Measurements from ENCODE around the gene HSD3B2. TPM values are rescaled to one million over a fixed set of nuclear protein-coding genes. Genes with fewer than 3 reads are reported as not detected.
A peak's percentile ranks its signal among the peaks of the same experiment; 100 is the strongest.

The HSD3B2 gene
- total RNA-seq, 1 donor from 2014 or later, result not detected

- Histone ChIP-seq H3K4me3 (no peak within 1 kb of the TSS), H3F3A (ENCODE audit: low read depth) (no peaks in the 10 kb centered on the region), H3K27me3 (no peaks in the 10 kb centered on the region), H3K4me1 (no peaks in the 10 kb centered on the region), H4K20me1 (ENCODE audit: low read depth) (no peaks in the 10 kb centered on the region), H3K9me3 (ENCODE audit: low read depth) (no peaks in the 10 kb centered on the region), H3K4me2 (no peak within 1 kb of the TSS), H3K79me2 (ENCODE audit: low read depth) (no peaks in the 10 kb centered on the region), H2AFZ (replicated peaks) (no peak within 1 kb of the TSS), H3K9ac (no peak within 1 kb of the TSS), H3K27ac (no peak within 1 kb of the TSS), H3K36me3 (no peaks in the 10 kb centered on the region)
- H3K27me3 Mint-ChIP-seq (ENCODE audit: insufficient read depth, low read depth), result no peaks in the 10 kb centered on the region
- H3K36me3 Mint-ChIP-seq, result no peaks in the 10 kb centered on the region
- no peak for DNase-seq (ENCODE audit: low spot score)
- no peaks in the 10 kb centered on the region for H3K9me3 Mint-ChIP-seq
- H3K27ac Mint-ChIP-seq, result no peak within 1 kb of the TSS
- H3K4me3 Mint-ChIP-seq, result no peak within 1 kb of the TSS
- no peak for TF ChIP-seq CTCF (IDR thresholded peaks at IDR 0.05)
- no peak for TF ChIP-seq EZH2 (IDR thresholded peaks at IDR 0.05)
- no peak for TF ChIP-seq EZH2phosphoT487 (IDR thresholded peaks at IDR 0.05)
- H3K4me1 Mint-ChIP-seq, result no peaks in the 10 kb centered on the region
Observed at GRCh38 chr1:119368554-119368953, 46.4 kb upstream of the HSD3B2 start, which contains the start of gene HAO2. Gene HAO2 (plus strand): TSS chr1:119368785. CDS start chr1:119381086, 12,301 bp downstream.

GRCh38 chr1:119370748-119371147 lies 44.2 kb upstream of the HSD3B2 start:
- Mint-ChIP-seq H3K4me3 (no peak overlapping the region), H3K9me3 (no peaks in the 10 kb centered on the region), H3K27me3 (ENCODE audit: insufficient read depth, low read depth) (no peaks in the 10 kb centered on the region), H3K36me3 (no peaks in the 10 kb centered on the region), H3K27ac (no peak overlapping the region), H3K4me1 (no peaks in the 10 kb centered on the region)
- Histone ChIP-seq H3K4me2 (no peak overlapping the region), H3K4me1 (no peaks in the 10 kb centered on the region), H3K27me3 (no peaks in the 10 kb centered on the region), H3K4me3 (no peak overlapping the region), H3F3A (ENCODE audit: low read depth) (no peaks in the 10 kb centered on the region), H3K79me2 (ENCODE audit: low read depth) (no peaks in the 10 kb centered on the region), H4K20me1 (ENCODE audit: low read depth) (no peaks in the 10 kb centered on the region), H2AFZ (replicated peaks) (no peak overlapping the region), H3K9me3 (ENCODE audit: low read depth) (no peaks in the 10 kb centered on the region), H3K27ac (no peak overlapping the region), H3K9ac (no peak overlapping the region), H3K36me3 (no peaks in the 10 kb centered on the region)
- TF ChIP-seq CTCF (IDR thresholded peaks at IDR 0.05) (no peak), EZH2phosphoT487 (IDR thresholded peaks at IDR 0.05) (no peak), EZH2 (IDR thresholded peaks at IDR 0.05) (no peak)
- DNase-seq (ENCODE audit: low spot score), result no peak

GRCh38 chr1:119371815-119372214 lies 43.1 kb upstream of the HSD3B2 start:
- Mint-ChIP-seq H3K36me3 (no peaks in the 10 kb centered on the region), H3K4me1 (no peaks in the 10 kb centered on the region), H3K27ac (no peak overlapping the region), H3K9me3 (no peaks in the 10 kb centered on the region), H3K4me3 (no peak overlapping the region), H3K27me3 (ENCODE audit: insufficient read depth, low read depth) (no peaks in the 10 kb centered on the region)
- Histone ChIP-seq H3K9me3 (ENCODE audit: low read depth) (no peaks in the 10 kb centered on the region), H3K4me2 (no peak overlapping the region), H3K4me3 (no peak overlapping the region), H3K27ac (no peak overlapping the region), H3K27me3 (no peaks in the 10 kb centered on the region), H2AFZ (replicated peaks) (no peak overlapping the region), H3K4me1 (no peaks in the 10 kb centered on the region), H3K79me2 (ENCODE audit: low read depth) (no peaks in the 10 kb centered on the region), H3K36me3 (no peaks in the 10 kb centered on the region), H4K20me1 (ENCODE audit: low read depth) (no peaks in the 10 kb centered on the region), H3K9ac (no peak overlapping the region), H3F3A (ENCODE audit: low read depth) (no peaks in the 10 kb centered on the region)
- TF ChIP-seq EZH2phosphoT487 (IDR thresholded peaks at IDR 0.05), result no peak
- no peak for DNase-seq (ENCODE audit: low spot score)

- H3K4me1 Mint-ChIP-seq, result no peaks in the 10 kb centered on the region
- no peak overlapping the region for H3K4me3 Mint-ChIP-seq
- H3K36me3 ChIP-seq, result no peaks in the 10 kb centered on the region
- H3K27ac Mint-ChIP-seq, result no peak overlapping the region
- H3K4me1 ChIP-seq, result no peaks in the 10 kb centered on the region
- peak; percentile 72 for DNase-seq (ENCODE audit: low spot score)
- H3K9ac ChIP-seq, result no peak overlapping the region
- H3K4me2 ChIP-seq, result no peak overlapping the region
- no peaks in the 10 kb centered on the region for H3F3A ChIP-seq (ENCODE audit: low read depth)
- no peaks in the 10 kb centered on the region for H4K20me1 ChIP-seq (ENCODE audit: low read depth)
- H3K79me2 ChIP-seq (ENCODE audit: low read depth), result no peaks in the 10 kb centered on the region
- no peak for TF ChIP-seq EZH2 (IDR thresholded peaks at IDR 0.05)
- TF ChIP-seq CTCF (IDR thresholded peaks at IDR 0.05), result peak; percentile 51
- H3K27me3 ChIP-seq, result no peaks in the 10 kb centered on the region
- H2AFZ ChIP-seq (replicated peaks), result no peak overlapping the region
- no peaks in the 10 kb centered on the region for H3K27me3 Mint-ChIP-seq (ENCODE audit: insufficient read depth, low read depth)
- H3K4me3 ChIP-seq, result no peak overlapping the region
- H3K36me3 Mint-ChIP-seq, result no peaks in the 10 kb centered on the region
- H3K9me3 ChIP-seq (ENCODE audit: low read depth), result no peaks in the 10 kb centered on the region
- no peaks in the 10 kb centered on the region for H3K9me3 Mint-ChIP-seq
- H3K27ac ChIP-seq, result no peak overlapping the region
Observed at GRCh38 chr1:119372503-119373086, 42.4 kb upstream of the HSD3B2 start.
